HG03095 (cell line): ENCODE measurements around the gene XKR7.
"Not testable (repeated sequence)": the region's sequence is repeated elsewhere in the genome, so short reads cannot be mapped to it uniquely, and the experiment has no call there.

Experiments used
- ATAC-seq: cut with Tn5 transposase; IDR thresholded peaks from one replicate; pipeline ENCODE4 v1.9.1; 2021; ENCODE audit warnings: moderate library complexity; ENCODE audit not compliant: unreplicated experiment

XKR7 gene

DNA sequence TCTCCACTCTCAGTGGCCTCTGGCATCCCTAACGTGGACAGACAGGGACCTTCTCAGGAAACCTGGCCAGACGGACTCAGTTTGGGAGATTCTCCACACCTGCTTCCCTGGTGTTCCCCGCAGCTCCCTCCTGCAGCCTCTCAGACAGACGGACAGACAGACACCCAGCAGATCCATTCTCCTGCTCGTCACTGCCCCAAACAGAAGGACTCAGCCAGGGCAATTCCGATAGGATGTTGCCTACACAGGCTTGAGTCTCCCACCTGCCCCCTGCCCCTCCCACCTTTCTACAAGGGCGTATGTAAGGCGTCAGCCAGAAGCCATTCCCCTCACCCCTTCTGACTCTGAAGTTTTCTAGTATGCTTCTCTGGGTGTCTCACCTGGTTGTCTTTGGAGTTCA is 42.7 kb downstream of the XKR7 start:
- ATAC-seq, result no peak

DNA sequence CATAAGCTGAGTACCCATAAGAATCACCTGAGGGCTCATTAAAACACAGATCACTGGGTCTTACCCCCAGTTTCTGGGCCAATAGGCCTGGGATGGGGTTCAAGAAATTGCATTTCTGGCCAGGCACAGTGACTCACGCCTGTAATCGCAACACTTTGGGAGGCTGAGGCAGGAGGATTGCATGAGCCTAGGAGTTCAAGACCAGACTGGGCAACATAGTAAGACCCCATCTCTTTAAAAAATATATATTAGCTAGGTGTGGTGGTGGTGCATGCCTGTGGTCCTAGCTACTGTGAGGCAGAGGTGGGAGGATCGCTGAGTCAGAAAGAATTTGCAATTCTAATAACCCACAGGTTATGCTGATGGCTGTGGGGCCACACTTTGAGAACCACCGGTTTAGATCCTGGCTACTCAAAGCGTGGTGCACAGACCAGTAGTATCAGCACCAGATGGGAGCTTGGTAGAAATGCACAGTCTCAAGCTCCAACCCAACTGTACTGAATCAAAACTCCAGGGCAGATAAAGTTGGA is 44.3 kb downstream of the XKR7 start:
- no peak for ATAC-seq

DNA sequence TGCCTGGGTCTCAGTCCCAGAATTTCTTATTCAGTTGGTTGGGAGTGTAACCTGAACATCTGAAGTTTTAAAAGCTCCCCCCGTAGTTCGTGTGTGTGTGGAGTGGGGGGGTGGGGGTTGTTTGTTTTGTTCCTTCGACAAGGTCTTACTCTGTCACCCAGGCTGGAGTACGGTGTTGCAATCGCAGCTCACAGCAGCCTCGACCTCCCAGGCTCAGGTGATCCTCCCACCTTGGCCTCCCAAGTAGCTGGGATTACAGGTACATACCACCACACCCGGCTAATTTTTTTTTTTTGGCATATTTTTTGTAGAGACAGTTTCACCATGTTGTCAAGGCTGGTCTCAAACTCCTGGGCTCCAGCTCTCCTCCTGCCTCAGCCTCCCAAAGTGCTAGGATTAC is 45.4 kb downstream of the XKR7 start:
- no peak for ATAC-seq

DNA sequence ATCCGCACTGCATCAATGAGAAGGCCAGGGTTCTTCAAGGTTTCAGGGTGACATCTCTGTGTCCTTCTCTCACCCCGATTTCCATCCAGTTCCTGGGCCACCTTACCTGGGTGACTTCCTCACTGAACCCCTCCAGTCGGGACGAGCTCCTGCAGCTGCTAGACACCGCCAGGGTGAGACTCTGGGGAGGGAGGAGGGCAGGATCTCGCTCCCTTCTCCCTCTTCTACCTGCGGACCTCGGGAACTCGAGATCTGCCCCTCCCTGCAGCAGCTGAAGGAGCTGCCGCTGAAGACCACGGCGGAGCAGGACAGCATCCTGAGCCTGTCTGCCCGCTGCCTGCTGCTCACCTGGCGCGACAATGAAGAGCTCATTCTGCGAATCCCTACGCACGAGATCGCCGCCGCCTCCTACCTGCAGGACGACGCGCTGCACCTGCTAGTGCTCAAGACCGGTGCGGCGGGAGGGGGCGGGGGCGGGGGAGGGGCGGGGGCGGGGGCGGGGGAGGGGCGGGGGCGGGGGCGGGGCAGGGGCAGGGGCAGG is 49.8 kb downstream of the XKR7 start:
- ATAC-seq, result no peak

DNA sequence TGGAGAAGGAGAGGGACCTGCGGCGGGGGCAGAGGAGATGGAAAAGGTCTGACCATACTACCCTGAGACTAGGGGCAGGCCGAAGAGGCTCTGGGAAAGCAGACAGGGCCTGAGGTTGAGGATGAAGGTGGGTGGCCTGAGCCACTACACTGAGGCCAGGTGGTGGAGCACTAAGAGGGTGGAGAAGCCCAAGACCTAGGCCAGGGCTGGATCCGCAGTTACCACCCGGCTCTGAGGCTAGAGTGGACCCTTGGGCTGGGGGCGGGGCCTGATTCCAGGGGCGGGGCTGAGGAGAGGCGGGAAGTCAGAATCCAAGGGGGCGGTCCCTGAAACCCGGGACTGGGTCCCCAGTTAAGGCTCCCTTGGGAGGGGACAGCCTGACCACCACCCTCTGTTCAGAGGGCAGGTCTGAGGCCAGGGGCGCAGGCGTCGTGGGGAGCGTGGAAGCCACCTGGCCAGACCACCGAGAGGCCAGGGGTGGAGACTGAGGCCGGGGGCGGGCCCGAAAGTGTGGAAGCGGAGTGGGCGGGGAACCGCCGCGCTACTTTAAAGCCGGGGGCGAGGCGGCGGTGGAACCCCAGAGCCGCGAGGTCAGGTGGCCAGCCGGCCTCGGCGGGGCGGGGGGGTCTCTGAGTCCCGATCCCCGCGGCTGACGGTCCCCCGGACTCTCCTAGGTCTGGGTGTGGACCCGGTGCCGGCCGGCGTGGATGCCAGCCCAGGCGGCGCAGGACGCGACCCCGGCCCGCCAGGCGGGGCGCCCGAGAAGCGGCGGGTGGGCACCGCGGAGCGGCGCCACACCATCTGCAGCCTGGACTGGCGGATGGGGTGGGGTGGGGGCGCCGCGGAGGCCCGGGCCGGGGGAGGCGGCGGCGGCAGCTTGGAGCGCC is 50.6 kb downstream of the XKR7 start:
- no peak for ATAC-seq

DNA sequence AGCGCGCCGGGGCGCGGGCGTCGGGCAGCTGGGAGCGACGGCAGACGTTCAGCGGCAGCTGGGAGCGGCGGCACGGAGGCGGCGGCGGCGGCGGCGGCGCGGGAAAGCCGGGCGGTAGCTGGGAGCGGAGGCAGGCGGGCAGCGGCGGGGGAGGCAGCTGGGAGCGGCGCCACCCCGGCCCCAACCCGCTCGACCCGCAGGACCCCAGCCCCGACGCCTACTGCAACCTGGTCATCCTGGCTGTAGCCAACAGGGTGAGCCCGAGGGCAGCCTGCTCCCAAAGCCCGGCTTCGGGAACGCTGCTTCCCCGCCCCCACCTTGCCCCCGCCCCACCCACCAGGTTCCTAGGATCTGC is 51.2 kb downstream of the XKR7 start:
- ATAC-seq, result no peak

DNA sequence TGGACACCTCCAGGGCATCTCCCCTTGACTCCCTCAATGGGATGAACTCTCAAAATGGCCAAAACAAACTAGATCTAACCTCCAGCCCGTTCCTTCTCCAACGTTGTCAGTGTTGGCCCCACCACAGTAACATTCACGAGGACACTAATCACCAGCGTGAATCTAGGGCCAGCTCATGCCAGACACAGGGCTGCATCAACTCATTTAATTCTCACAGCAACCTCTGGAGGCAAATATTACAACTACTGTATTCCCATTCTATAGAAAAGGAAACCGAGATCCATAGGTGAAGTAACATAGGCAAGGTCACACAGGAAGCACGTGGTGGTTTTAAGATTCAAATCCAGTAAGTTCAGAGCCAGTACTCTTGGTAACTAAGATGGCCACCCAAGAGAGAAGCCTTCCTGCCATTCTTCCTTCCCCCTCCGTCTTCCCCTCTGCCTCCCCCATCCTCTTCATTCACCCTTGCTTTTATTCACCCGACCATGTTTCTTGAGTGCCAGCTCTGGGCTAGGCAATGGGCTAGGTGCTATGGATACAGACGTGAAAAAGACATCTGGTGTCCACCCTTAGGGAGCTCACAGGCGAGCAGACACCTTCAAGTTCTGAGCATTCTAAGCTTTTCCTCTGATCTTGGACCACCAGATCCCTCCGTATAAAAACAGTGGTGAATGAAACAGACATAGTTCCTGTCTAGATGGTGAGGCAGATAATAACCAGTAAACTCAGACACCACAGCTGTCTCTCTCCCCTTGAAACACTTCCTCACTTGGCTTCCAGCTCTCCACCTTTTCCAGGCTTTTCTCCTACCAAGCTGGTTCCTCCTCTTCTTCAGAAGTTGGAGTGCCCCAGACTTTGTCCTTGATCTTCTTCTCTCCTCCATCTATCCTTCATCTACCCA is 51.9 kb downstream of the XKR7 start:
- ATAC-seq, result no peak

DNA sequence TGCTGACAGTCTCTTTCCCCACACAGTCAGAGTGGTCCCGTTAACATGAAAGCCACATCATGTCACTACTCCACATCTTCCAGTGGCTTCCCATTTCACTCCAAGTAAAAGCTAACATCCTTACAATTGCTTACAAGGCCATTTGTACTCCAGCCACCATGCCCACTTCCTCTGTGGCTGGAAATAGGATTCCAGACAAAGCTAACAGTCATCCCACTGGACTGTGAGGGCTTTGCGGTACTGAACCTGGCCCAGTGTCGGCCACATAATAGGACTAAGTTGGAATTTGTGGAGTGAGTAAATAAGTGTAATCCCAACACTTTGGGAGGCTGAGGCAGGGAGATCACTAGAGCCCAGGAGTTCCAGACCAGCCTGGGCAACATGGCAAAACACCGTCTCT is 53.1 kb downstream of the XKR7 start:
- no peak for ATAC-seq

DNA sequence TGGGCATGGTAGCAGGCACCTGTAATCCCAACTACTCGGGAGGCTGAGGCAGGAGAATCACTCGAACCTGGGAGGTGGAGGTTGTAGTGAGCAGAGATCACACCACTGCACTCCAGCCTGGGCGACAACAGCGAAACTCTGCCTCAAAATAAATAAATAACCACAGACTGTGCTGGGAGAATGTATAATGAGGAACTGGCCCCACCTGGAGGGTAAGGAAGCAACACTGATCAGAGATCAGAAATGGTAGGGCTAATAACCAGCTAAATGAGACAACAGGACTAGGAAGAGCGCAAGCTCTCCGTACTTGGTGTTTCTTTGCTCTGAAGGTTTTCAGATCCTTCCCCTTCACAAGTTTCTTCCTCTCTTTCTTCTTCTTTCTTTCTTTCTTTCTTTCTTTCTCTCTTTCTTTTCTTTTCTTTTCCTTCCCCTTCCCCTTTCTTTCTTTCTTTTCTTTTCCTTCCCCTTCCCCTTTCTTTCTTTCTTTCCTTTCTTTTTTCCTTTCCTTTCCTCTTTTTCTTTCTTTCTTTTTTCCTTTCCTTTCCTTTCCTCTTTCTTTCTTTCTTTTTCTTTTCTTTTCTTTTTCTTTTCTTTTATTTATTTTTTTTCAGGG is 56.8 kb downstream of the XKR7 start:
- no peak for ATAC-seq

DNA sequence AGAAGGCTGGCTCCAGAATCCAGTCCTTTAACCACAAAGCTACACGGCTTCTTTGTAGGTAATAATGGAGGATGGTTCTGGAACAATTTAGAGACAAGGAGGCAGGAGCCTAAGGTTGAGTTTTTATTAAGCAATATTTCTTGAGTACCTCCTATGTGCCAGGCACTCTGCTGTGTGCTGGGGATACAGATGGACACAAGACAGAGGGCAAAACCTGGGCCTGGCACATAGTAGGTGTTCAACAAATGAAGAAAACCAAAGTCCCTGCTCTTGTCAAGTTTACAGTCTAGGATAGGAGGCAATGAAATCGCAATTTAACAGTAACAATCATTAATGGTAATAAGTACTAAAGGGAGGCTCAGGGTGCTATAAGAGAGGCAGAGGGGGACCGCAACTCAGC is 59.7 kb downstream of the XKR7 start:
- ATAC-seq, result no peak

DNA sequence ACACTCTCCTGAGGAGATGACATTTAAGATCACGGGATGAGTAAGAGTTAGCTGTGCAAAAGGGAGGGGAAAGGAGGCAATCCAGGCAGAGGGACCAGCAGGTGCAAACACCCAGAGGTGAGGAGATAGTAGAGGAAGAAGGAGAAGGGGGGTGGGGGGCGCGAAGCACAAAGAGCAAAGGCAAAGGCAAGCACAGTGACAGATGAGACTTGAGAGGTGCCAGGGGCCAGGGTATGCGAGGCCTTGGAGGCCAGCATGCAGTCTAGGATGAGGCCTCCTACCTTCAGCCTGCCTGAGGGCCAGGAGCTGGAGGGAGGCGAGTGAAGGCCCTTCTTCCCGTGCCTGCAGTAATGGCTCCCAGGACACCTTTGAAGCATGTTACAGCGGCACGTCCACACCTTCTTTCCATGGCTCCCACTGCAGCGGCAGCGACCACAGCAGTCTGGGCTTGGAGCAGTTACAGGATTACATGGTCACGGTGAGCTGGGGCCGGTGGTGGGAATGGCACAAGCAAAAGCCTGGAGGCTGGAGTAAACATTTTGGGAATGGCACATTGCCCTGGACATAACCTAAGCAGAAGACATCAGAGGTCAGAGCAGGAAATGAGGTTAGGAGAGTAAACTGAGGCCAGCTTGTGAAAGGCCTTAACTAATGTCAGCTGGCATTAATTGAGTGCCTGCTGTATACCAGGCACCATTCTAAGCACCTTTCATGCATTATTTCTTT is 60.9 kb downstream of the XKR7 start:
- no peak for ATAC-seq

DNA sequence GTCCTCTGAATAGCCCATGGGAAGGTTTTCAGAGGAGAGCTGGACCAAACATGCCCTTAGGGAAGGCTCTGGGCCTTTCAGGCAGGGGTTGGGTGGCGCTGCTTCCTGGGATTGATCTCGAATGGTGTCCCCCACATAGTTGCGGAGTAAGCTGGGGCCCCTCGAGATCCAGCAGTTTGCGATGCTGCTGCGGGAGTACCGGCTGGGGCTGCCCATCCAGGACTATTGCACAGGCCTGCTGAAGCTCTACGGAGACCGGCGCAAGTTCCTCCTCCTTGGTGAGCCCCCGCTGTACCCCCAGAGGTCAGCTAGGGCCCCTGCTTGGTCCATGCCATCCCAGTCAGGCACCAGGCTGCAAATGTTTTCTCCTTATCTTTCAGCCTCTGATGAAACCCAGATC is 61.6 kb downstream of the XKR7 start:
- ATAC-seq, result no peak

DNA sequence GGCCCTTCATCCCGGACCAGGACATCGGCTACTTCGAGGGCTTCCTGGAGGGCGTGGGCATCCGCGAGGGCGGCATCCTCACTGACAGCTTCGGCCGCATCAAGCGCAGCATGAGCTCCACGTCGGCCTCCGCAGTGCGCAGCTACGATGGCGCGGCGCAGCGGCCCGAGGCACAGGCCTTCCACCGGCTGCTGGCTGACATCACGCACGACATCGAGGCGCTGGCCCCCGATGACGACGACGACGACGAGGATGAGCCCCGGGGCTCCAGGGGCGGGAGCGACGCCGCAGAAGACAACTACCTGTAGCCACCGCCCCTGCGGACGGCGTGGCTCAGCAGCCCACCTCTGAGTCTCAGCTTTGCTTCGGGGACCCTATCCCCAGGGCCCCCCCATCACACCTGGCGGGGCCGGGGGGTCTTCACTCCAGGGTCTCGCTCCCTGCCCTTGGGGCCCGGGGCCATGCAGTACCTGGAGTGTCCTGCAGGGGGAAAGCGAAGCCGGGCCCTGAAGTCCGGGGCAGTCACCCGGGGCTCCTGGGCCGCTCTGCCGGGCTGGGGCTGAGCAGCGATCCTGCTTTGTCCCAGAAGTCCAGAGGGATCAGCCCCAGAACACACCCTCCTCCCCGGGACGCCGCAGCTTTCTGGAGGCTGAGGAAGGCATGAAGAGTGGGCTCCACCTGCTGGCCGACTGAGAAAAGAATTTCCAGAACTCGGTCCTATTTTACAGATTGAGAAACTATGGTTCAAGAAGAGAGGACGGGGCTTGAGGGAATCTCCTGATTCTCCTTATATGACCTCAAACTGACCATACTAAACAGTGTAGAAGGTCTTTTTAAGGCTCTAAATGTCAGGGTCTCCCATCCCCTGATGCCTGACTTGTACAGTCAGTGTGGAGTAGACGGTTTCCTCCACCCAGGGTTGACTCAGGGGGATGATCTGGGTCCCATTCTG is 63.3 kb downstream of the XKR7 start:
- no peak for ATAC-seq

DNA sequence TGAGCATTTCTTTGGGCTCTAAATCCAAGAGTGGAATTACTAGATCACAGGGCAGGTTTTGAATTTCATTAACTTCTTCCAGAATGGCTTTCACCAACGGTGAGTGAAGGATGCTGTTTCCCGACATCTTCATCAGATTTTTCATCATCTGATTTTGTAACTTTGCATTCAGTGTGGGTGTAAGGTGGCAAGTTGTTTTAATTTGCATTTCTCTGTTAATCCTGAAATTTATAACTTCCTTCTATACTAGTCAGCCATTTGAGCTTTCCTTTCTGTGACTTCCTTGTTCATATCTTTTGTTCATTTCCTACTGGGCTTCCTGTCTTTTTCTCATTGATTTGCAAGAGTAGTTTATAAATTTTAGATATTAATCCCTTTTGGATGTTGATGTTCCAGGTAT is 65.4 kb downstream of the XKR7 start:
- no peak for ATAC-seq

DNA sequence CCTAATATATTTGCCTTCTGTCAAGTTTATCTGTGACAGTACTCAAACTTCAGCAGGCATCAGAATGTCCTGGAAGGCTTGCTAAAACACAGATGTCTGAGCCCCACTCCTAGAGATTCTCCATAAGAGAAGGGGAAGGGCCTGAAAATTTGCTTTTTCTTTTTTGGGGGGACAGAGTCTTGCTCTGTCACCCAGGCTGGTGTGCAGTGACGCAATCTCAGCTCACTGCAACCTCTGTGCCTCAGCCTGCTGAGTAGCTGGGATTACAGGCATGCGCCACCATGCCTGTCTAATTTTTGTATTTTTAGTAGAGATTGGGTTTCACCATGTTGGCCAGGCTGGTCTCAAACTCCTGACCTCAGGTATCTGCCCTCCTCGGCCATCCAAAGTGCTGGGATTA is 65.8 kb downstream of the XKR7 start:
- ATAC-seq, result not testable (repeated sequence)

DNA sequence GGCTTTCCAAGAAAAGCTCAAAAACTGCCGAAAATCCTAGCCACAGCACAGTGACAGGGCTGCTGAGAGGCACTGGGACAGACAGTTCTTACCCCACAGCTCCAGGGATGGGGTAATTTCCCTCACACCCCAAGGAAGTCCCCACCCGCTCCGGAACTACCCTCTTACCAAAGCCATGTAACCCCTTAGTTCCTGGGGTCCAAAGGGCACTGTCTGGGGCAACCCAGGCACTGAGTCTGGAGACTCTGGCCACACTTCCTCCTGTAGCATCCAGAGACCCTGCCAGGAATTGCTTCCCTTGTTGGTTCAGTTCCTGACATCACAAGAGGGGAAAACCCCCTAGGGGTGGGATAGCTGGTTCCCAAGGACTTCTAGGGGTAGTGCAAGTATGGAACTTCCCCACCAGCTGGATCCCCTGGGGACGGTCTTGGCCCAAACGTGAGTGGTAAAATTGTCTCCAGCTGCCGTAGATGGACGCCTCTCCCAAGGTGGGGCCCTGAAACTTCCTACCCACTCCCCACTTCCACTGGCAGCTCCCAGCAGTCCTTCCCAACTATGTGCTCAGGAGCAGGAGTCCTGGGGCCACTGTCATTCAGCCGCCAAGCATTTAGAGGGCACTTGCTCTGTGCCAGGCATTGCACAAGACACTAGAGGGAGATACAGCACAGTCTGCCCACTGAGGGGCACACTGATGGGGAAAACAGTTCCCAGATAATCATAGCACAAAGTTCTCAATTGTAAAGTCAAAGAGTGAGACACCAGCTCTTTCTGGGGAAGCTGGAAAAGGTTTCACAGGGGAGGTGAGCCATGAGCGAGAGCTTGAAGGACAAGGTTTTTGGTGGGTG is 66.9 kb downstream of the XKR7 start:
- ATAC-seq, result no peak

DNA sequence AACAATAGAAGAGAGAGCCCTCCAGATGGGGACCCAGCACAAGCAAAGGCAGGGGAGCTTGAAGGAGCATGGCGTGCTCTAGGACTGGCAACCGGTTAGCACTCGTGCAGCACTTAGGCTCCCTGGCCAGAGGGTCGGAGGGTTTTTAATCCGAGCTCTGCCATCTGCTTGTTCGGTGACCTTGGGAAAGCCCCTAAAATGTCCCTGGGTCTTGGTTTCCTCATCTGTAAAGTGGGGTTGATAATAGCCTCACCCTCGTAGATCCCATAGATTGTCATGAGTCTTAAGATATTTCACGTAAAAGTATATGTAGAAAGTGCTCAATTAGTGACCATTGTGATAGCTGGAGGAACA is 67.5 kb downstream of the XKR7 start:
- no peak for ATAC-seq

DNA sequence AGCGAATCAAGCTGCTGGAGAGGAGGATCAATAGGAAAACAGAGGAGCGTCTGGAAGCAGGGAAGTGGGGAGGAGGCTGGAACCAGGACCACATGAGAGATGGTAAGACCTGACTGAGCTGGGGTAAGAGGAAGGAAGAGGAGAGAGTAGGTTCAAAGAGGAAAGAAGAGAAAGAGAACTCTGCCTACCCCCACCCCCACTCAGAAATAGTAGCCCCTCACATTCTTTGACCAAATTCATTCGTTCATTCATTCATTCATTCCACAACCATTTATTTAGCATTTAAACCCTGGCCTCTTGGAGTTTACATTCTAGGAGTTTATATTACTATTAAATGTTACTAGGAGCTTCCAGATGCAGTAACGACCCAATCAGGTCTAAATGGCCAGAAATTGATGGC is 68.3 kb downstream of the XKR7 start:
- no peak for ATAC-seq
